KMS-11 (cell line): ENCODE results near the gene FRMPD2.

ENCODE experiments used
- H2AFZ ChIP-seq: fragments of 200-600 bp; sonication (generic); 2 replicates; pipeline ENCODE4 v1.6.1; 2016; ENCODE audit warnings: antibody characterized with exemption, mixed run types, low read depth
- H3K27ac ChIP-seq: fragments of 200-600 bp; sonication (generic); 2 replicates; pipeline ENCODE4 v1.6.1; 2016; ENCODE audit warnings: mild to moderate bottlenecking, mixed run types
- H3K27me3 ChIP-seq: fragments of 200-600 bp; sonication (generic); 2 replicates; pipeline ENCODE4 v1.6.1; 2017; ENCODE audit warnings: mild to moderate bottlenecking, low read depth, mixed run types, moderate library complexity; ENCODE audit not compliant: insufficient read depth
- H3K36me3 ChIP-seq: fragments of 200-600 bp; sonication (generic); 2 replicates; pipeline ENCODE4 v1.6.1; 2017; ENCODE audit warnings: mild to moderate bottlenecking, mixed run types; ENCODE audit not compliant: insufficient read depth
- H3K4me1 ChIP-seq: fragments of 200-600 bp; sonication (generic); 2 replicates; pipeline ENCODE4 v1.6.1; 2016; ENCODE audit warnings: mild to moderate bottlenecking, low read depth, mixed run types; ENCODE audit not compliant: poor library complexity, severe bottlenecking
- H3K4me2 ChIP-seq: fragments of 200-600 bp; sonication (generic); 2 replicates; pipeline ENCODE4 v1.7.0; 2016; ENCODE audit warnings: mild to moderate bottlenecking, mixed run types
- H3K4me3 ChIP-seq: fragments of 200-600 bp; sonication (generic); IDR thresholded peaks from 2 replicates; pipeline ENCODE4 v1.6.1; 2017; ENCODE audit warnings: low read depth, low read length, mixed read lengths; ENCODE audit not compliant: insufficient read depth
- H3K79me2 ChIP-seq: fragments of 200-600 bp; sonication (generic); 2 replicates; pipeline ENCODE4 v1.6.1; 2016; ENCODE audit warnings: low read depth, mixed run types; ENCODE audit not compliant: insufficient read depth
- H3K9ac ChIP-seq: fragments of 200-600 bp; sonication (generic); 2 replicates; pipeline ENCODE4 v1.6.1; 2016; ENCODE audit warnings: mild to moderate bottlenecking, mixed run types
- H4K20me1 ChIP-seq: fragments of 200-600 bp; sonication (generic); 2 replicates; pipeline ENCODE4 v1.6.1; 2016; ENCODE audit warnings: mild to moderate bottlenecking, mixed run types; ENCODE audit not compliant: insufficient read depth
- TF ChIP-seq, protein P1 (sequence below): fragments of 200-600 bp; sonication (generic); conservative IDR thresholded peaks from 2 replicates; pipeline ENCODE4 v1.6.1; 2017; ENCODE audit warnings: low read depth, mild to moderate bottlenecking, antibody characterized with exemption, low read length, moderate library complexity, mixed read lengths

FRMPD2 gene, protein sequence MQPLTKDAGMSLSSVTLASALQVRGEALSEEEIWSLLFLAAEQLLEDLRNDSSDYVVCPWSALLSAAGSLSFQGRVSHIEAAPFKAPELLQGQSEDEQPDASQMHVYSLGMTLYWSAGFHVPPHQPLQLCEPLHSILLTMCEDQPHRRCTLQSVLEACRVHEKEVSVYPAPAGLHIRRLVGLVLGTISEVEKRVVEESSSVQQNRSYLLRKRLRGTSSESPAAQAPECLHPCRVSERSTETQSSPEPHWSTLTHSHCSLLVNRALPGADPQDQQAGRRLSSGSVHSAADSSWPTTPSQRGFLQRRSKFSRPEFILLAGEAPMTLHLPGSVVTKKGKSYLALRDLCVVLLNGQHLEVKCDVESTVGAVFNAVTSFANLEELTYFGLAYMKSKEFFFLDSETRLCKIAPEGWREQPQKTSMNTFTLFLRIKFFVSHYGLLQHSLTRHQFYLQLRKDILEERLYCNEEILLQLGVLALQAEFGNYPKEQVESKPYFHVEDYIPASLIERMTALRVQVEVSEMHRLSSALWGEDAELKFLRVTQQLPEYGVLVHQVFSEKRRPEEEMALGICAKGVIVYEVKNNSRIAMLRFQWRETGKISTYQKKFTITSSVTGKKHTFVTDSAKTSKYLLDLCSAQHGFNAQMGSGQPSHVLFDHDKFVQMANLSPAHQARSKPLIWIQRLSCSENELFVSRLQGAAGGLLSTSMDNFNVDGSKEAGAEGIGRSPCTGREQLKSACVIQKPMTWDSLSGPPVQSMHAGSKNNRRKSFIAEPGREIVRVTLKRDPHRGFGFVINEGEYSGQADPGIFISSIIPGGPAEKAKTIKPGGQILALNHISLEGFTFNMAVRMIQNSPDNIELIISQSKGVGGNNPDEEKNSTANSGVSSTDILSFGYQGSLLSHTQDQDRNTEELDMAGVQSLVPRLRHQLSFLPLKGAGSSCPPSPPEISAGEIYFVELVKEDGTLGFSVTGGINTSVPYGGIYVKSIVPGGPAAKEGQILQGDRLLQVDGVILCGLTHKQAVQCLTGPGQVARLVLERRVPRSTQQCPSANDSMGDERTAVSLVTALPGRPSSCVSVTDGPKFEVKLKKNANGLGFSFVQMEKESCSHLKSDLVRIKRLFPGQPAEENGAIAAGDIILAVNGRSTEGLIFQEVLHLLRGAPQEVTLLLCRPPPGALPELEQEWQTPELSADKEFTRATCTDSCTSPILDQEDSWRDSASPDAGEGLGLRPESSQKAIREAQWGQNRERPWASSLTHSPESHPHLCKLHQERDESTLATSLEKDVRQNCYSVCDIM (N-terminal part only)

DNA sequence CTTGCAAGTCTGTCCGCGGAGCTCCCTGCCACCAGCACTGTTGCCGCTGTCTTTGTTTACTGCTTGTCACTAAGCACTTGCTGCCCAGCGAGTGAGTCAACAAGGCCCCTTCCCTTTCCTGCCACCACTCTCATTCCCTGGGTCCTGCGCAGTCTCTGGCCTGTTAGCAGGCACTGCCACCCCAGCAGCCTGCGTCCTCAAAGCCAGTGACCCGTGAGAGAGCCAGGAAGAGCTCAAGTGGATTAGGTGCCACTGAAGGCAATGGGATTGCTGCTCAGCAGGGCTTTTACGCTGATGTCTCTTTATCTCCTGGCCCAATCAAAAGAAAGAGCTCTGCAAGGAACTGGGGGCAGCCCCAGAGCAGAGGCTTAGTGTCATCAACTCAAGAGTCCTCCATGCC is at the start of gene FRMPD2:
Gene FRMPD2, minus strand, starts transcription at position 61 of the 400 bp plus-strand sequence. CDS start 129 bp downstream, outside the sequence.
- Histone ChIP-seq H3K4me2 (no peak within 1 kb of the TSS), H3K79me2 (no peaks in the 10 kb centered on the region), H2AFZ (no peak within 1 kb of the TSS), H3K36me3 (no peaks in the 10 kb centered on the region), H4K20me1 (no peaks in the 10 kb centered on the region), H3K4me3 (no peak within 1 kb of the TSS), H3K4me1 (no peaks in the 10 kb centered on the region), H3K9ac (no peak within 1 kb of the TSS), H3K27ac (no peak within 1 kb of the TSS), H3K27me3 (no peaks in the 10 kb centered on the region)
- TF ChIP-seq, protein P1, sequence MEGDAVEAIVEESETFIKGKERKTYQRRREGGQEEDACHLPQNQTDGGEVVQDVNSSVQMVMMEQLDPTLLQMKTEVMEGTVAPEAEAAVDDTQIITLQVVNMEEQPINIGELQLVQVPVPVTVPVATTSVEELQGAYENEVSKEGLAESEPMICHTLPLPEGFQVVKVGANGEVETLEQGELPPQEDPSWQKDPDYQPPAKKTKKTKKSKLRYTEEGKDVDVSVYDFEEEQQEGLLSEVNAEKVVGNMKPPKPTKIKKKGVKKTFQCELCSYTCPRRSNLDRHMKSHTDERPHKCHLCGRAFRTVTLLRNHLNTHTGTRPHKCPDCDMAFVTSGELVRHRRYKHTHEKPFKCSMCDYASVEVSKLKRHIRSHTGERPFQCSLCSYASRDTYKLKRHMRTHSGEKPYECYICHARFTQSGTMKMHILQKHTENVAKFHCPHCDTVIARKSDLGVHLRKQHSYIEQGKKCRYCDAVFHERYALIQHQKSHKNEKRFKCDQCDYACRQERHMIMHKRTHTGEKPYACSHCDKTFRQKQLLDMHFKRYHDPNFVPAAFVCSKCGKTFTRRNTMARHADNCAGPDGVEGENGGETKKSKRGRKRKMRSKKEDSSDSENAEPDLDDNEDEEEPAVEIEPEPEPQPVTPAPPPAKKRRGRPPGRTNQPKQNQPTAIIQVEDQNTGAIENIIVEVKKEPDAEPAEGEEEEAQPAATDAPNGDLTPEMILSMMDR: no peak

DNA sequence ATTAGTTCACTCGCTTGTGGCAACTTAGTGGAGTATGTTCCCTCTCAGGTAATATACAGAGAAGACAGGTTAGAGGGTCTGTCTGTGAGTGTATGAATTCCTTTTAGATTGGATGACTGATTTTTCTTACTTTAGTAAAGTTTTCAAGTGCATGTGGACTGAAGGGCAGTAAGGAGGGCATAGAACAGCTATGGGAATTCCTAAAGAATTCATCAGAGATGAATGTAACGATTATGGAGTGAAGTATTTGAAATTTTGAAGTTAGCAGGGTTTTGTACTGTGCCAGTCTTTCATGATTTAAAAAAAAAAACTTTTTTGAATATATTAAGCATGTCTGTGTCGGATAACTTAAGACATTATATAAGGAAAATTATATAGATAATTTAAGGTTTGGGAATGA is 47.5 kb upstream of the FRMPD2 start:
- no peak overlapping the region for H3K4me2 ChIP-seq
- no peak overlapping the region for H3K4me3 ChIP-seq
- H3K9ac ChIP-seq: no peak overlapping the region
- no peaks in the 10 kb centered on the region for H3K36me3 ChIP-seq
- H3K79me2 ChIP-seq: no peaks in the 10 kb centered on the region; the same call in 1 of the 2 replicates
- no peak overlapping the region for H3K27ac ChIP-seq
- peaks cover 6% of the 10 kb centered on the region for H3K4me1 ChIP-seq
- TF ChIP-seq, protein P1: no peak
- no peaks in the 10 kb centered on the region for H3K27me3 ChIP-seq
- no peak overlapping the region for H2AFZ ChIP-seq
- peaks cover 4% of the 10 kb centered on the region; the same call in 1 of the 2 replicates for H4K20me1 ChIP-seq

DNA sequence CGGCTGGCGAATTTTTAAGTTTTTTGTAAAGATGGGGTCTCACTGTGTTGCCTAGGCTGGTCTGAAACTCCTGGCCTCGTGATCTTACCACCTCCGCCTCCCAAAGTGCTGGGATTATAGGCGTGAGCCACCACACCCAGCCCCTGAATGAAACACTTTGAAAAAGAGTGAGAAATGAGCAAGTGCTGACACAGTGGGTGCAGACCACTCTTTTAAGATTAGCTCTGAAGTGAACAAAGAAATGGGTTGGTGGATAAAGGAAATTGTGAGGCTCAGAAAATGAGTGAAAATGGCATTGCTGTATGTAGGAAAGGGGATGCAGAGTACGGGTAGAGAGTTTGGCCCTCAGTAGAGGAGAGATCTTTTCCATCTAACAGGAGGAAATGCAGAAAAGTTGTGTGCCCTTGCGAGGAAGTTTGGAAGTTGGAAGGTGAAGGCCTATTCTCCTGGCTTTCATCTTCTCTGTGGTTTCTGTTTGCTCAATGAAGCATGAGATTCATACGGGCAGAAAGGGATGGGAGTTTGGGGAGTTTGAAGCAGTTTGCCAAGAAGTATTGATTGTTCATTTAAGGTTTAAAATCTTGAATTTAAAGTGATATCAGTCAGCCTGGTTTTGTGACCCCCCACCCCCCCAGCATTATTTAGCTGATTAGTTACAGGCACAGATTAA is 43.0 kb upstream of the FRMPD2 start:
- H3K27me3 ChIP-seq: no peaks in the 10 kb centered on the region
- no peak overlapping the region for H3K4me3 ChIP-seq
- H3K9ac ChIP-seq: no peak overlapping the region
- no peak overlapping the region for H3K27ac ChIP-seq
- H2AFZ ChIP-seq: no peak overlapping the region
- H4K20me1 ChIP-seq: peaks cover 4% of the 10 kb centered on the region; the same call in 1 of the 2 replicates
- H3K79me2 ChIP-seq: peaks cover 10% of the 10 kb centered on the region; the same call in 1 of the 2 replicates
- TF ChIP-seq, protein P1: no peak
- H3K36me3 ChIP-seq: no peaks in the 10 kb centered on the region
- peaks cover 6% of the 10 kb centered on the region for H3K4me1 ChIP-seq
- H3K4me2 ChIP-seq: no peak overlapping the region
